K562 (cell line): Measurements from ENCODE around the gene LRRC4C. TPM values are rescaled to one million over a fixed set of nuclear protein-coding genes. Genes with fewer than 3 reads are reported as not detected.

Source experiments
- ATAC-seq: fragments of 200-7000 bp; cut with Tn5 transposase; 3 replicates; pipeline ENCODE4 v1.9.1; 2020; ENCODE audit warnings: moderate library complexity
- BruUV-seq: library from RNA; stranded (reverse); fragments of 400-500 nt; replicated peaks from 2 replicates; lab custom pipeline; 2021; lab: Mats Ljungman, UMichigan
- CTCF ChIA-PET: fragments of 300-600 bp; formaldehyde crosslinking; extraction: SDS; loops from one replicate; lab custom pipeline; 2021; ENCODE audit warnings: low intra/inter-chr PET ratio; lab: Yijun Ruan, JAX
- POLR2A ChIA-PET: fragments of 300-600, 350-650 bp; sonication (Branson Sonifier 250); formaldehyde crosslinking; extraction: SDS; loops from one replicate; lab custom pipeline; 2021; ENCODE audit warnings: antibody characterized with exemption, inconsistent platforms; lab: Yijun Ruan, JAX
- DNase-seq, 4 experiments: peaks; one replicate each; pipeline versions ENCODE4 v3.0.0 to v3.0.0-alpha.2; 2011 to 2018; ENCODE audit warnings: low spot score in 3 of 4, mixed read lengths in 3 of 4; ENCODE audit errors: extremely low read depth in 1 of 4
- FAIRE-seq: peaks from 2 replicates; lab custom pipeline; 2011; peaks lifted over from hg19 to GRCh38; lab: Jason Lieb, UNC
- H2AFZ ChIP-seq: 2 replicates; pipeline ENCODE4 v1.6.0; 2011; ENCODE audit warnings: low read depth, low read length, control low read depth, inconsistent platforms
- H3K27ac ChIP-seq: fragments of 200-600 bp; 3 replicates; pipeline ENCODE4 v1.8.0; 2011; ENCODE audit warnings: low read depth, mild to moderate bottlenecking, control low read depth, inconsistent platforms, low read length, moderate library complexity, mixed read lengths; ENCODE audit errors: extremely low read depth
- H3K27me3 ChIP-seq, 2 experiments: fragments of 300-600 bp in 1 of 2; 2 replicates in 1 of 2; 3 replicates in 1 of 2; pipeline versions ENCODE4 v1.6.0 to v1.8.0; 2011; ENCODE audit warnings: inconsistent platforms in 2 of 2, low read length in 2 of 2, mild to moderate bottlenecking in 1 of 2, mixed read lengths in 1 of 2, moderate library complexity in 1 of 2; ENCODE audit not compliant: control insufficient read depth in 2 of 2, insufficient read depth in 2 of 2
- H3K36me3 ChIP-seq: fragments of 300-600 bp; 3 replicates; pipeline ENCODE4 v1.8.0; 2011; ENCODE audit warnings: mild to moderate bottlenecking, low read length, inconsistent platforms; ENCODE audit not compliant: control insufficient read depth, insufficient read depth
- H3K4me1 ChIP-seq, 2 experiments: fragments of 200-600 bp in 1 of 2; replicated peaks in 1 of 2; 2 replicates in 1 of 2; 3 replicates in 1 of 2; pipeline versions ENCODE4 v1.5.1 to v1.8.0; 2011; ENCODE audit warnings: inconsistent platforms in 2 of 2, low read length in 2 of 2, mild to moderate bottlenecking in 1 of 2, mixed read lengths in 1 of 2, moderate library complexity in 1 of 2; ENCODE audit not compliant: control insufficient read depth in 2 of 2, insufficient read depth in 2 of 2
- H3K4me2 ChIP-seq: 2 replicates; pipeline ENCODE4 v1.6.1; 2011; ENCODE audit warnings: low read length, control low read depth, inconsistent platforms, mixed read lengths; ENCODE audit not compliant: insufficient read depth
- H3K4me3 ChIP-seq: fragments of 200-600 bp; sonication (generic), shearing (Covaris generic); 2 replicates; pipeline ENCODE4 v1.5.1; 2016; ENCODE audit warnings: control low read depth, inconsistent platforms
- H3K79me2 ChIP-seq: fragments of 200-600 bp; 3 replicates; pipeline ENCODE4 v1.8.0; 2011; ENCODE audit warnings: low read length, inconsistent platforms; ENCODE audit not compliant: control insufficient read depth, insufficient read depth
- H3K9ac ChIP-seq, 2 experiments: 2 replicates each; pipeline versions ENCODE4 v1.6.0 to v1.6.1; 2011; ENCODE audit warnings: low read depth in 2 of 2, low read length in 2 of 2, control low read depth in 1 of 2, inconsistent platforms in 1 of 2, mild to moderate bottlenecking in 1 of 2, mixed read lengths in 1 of 2; ENCODE audit not compliant: insufficient read depth in 1 of 2
- H3K9me1 ChIP-seq: one replicate; pipeline ENCODE4 v1.6.0; 2011; ENCODE audit warnings: inconsistent platforms, mild to moderate bottlenecking, low read length, moderate library complexity; ENCODE audit not compliant: control insufficient read depth, insufficient read depth
- H3K9me3 ChIP-seq: replicated peaks from 2 replicates; pipeline ENCODE4 v1.5.1; 2011; ENCODE audit warnings: low read depth, low read length, inconsistent platforms; ENCODE audit not compliant: control insufficient read depth, insufficient read depth
- H4K20me1 ChIP-seq: replicated peaks from 2 replicates; pipeline ENCODE4 v1.6.1; 2011; ENCODE audit warnings: low read length, inconsistent platforms, mixed read lengths; ENCODE audit not compliant: control insufficient read depth, insufficient read depth
- DLX4 ChIP-seq: fragments of 250-450 bp; sonication (Bioruptor Pico); IDR thresholded peaks from 2 replicates; pipeline ENCODE4 v1.6.1; 2021; ENCODE audit warnings: mild to moderate bottlenecking
- FUS ChIP-seq: fragments of 200-400 bp; formaldehyde crosslinking; optimal IDR thresholded peaks from 2 replicates; pipeline ENCODE3; 2017; ENCODE audit warnings: low read depth, low read length
- IRF1 ChIP-seq: sonication (generic); formaldehyde crosslinking; IDR thresholded peaks from 2 replicates; pipeline ENCODE4 v1.8.0; 2022; ENCODE audit warnings: missing genetic modification reagents, mild to moderate bottlenecking, borderline replicate concordance
- PTRF ChIP-seq: fragments of 450-650 bp; IDR thresholded peaks from 2 replicates; pipeline ENCODE4 v1.6.1; 2016; ENCODE audit warnings: mild to moderate bottlenecking, missing genetic modification characterization, missing compliant biosample characterization
- RBM22 ChIP-seq: fragments of 200-400 bp; formaldehyde crosslinking; IDR thresholded peaks from 2 replicates; pipeline ENCODE4 v1.6.1; 2018; ENCODE audit warnings: low read length, low read depth; ENCODE audit not compliant: poor library complexity, severe bottlenecking
- SRSF3 ChIP-seq: fragments of 200-400 bp; formaldehyde crosslinking; IDR thresholded peaks from 2 replicates; pipeline ENCODE4 v1.6.1; 2016; ENCODE audit warnings: mild to moderate bottlenecking, low read length, moderate library complexity; ENCODE audit not compliant: insufficient read depth
- ZNF584 ChIP-seq: fragments of 200-800 bp; sonication (Bioruptor generic); IDR thresholded peaks from 2 replicates; pipeline ENCODE4 v1.6.1; 2016; ENCODE audit warnings: low read depth, mild to moderate bottlenecking, missing genetic modification characterization, missing compliant biosample characterization
- WGBS: fragments of 100-300 bp; shearing (Covaris generic); methylation state at CpG from one replicate; pipeline ENCODE4 v1.1.6; 2016; ENCODE audit warnings: low coverage, mixed read lengths; ENCODE audit not compliant: insufficient coverage; ENCODE audit errors: missing lambda C conversion rate; 5-methylcytosine and 5-hydroxymethylcytosine counted together
- in situ Hi-C: fragments of 300-500 bp; cut with MboI; formaldehyde crosslinking; loops from 4 replicates; pipeline ENCODE4 v1.15.0; 2018; ENCODE audit warnings: inconsistent platforms, mixed read lengths
- intact Hi-C: fragments of 100-400 bp; cut with micrococcal nuclease; formaldehyde crosslinking; loops from 2 replicates; pipeline ENCODE4 v1.14.2; 2022
- polyA plus RNA-seq, 8 experiments: library from polyadenylated mRNA; depleted of rRNA in 4 of 8; stranded (reverse) in 5 of 8; unstranded in 3 of 8; fragments of >200 nt; fragmentation: Nextera tagmentation in 2 of 8; fragmentation: Illumina TruSeq in 1 of 8; extraction: Ambion mirVana in 2 of 8; extraction: Trizol in 1 of 8; gene quantifications; 2 replicates each; pipeline versions ENCODE4 v1.2.1 to v1.2.3, GENCODE V29; 2011 to 2014; ENCODE audit warnings: inconsistent platforms in 1 of 8, missing spikeins in 1 of 8
- total RNA-seq, 7 experiments: library from RNA; depleted of rRNA in 6 of 7; stranded (reverse); fragments of >200 nt in 6 of 7; fragmentation: Illumina TruSeq in 2 of 7; extraction: Trizol in 2 of 7; gene quantifications; 2 replicates each; pipeline versions ENCODE4 v1.2.1 to v1.2.3, GENCODE V29; 2011 to 2021; ENCODE audit warnings: low replicate concordance in 1 of 7
- TF ChIP-seq, protein P1 (sequence below): fragments of 250-450 bp; sonication (Bioruptor Pico); IDR thresholded peaks from 2 replicates; pipeline ENCODE4 v1.8.0; 2021; ENCODE audit warnings: moderate library complexity, mild to moderate bottlenecking, inconsistent platforms
- TF ChIP-seq, protein P2 (sequence below): sonication (generic); IDR thresholded peaks from 2 replicates; pipeline ENCODE4 v1.6.1; 2016

The LRRC4C gene
- total and polyA plus RNA-seq, 9 of the 15 experiments (the other 6 are each of a cell fraction or from before 2014, with no cell fraction given): not detected

- ATAC-seq (no peak), FAIRE-seq (no peak), DNase-seq (peak in 1 of 4 experiments; percentile 6)
- Histone ChIP-seq H3K9me1 (no peaks in the 10 kb centered on the region), H3K9me3 (no peaks in the 10 kb centered on the region), H2AFZ (no peak overlapping the region), H3K4me1 (no peaks in the 10 kb centered on the region), H3K4me2 (no peak overlapping the region), H4K20me1 (no peaks in the 10 kb centered on the region), H3K4me3 (no peak overlapping the region), H3K9ac (no peak overlapping the region), H3K27ac (no peak overlapping the region)
- POLR2A ChIA-PET: no interaction called here
- CTCF ChIA-PET: no interaction called here
- no TSS peak for BruUV-seq
- 2% methylated on average over 11 of the region's 13 CpGs for WGBS
- in situ Hi-C loops: no loop called here
- TF ChIP-seq, protein P1, sequence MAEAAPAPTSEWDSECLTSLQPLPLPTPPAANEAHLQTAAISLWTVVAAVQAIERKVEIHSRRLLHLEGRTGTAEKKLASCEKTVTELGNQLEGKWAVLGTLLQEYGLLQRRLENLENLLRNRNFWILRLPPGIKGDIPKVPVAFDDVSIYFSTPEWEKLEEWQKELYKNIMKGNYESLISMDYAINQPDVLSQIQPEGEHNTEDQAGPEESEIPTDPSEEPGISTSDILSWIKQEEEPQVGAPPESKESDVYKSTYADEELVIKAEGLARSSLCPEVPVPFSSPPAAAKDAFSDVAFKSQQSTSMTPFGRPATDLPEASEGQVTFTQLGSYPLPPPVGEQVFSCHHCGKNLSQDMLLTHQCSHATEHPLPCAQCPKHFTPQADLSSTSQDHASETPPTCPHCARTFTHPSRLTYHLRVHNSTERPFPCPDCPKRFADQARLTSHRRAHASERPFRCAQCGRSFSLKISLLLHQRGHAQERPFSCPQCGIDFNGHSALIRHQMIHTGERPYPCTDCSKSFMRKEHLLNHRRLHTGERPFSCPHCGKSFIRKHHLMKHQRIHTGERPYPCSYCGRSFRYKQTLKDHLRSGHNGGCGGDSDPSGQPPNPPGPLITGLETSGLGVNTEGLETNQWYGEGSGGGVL (CRISPR knock-in tag): no peak
- TF ChIP-seq FUS: no peak
- no peak for TF ChIP-seq PTRF
- TF ChIP-seq, protein P2, sequence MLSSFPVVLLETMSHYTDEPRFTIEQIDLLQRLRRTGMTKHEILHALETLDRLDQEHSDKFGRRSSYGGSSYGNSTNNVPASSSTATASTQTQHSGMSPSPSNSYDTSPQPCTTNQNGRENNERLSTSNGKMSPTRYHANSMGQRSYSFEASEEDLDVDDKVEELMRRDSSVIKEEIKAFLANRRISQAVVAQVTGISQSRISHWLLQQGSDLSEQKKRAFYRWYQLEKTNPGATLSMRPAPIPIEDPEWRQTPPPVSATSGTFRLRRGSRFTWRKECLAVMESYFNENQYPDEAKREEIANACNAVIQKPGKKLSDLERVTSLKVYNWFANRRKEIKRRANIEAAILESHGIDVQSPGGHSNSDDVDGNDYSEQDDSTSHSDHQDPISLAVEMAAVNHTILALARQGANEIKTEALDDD: no peak
- no peak for TF ChIP-seq IRF1
- no peak for TF ChIP-seq DLX4 (CRISPR knock-in tag)
- no peak for TF ChIP-seq ZNF584 (CRISPR knock-in tag)
- TF ChIP-seq RBM22: no peak
- TF ChIP-seq SRSF3: no peak
- TF ChIP-seq, all 486 proteins: peak for 0
- intact Hi-C loops: no loop called here
- no peaks in the 10 kb centered on the region for H3K79me2 ChIP-seq
- H3K27me3 ChIP-seq: no peaks in the 10 kb centered on the region
- no peaks in the 10 kb centered on the region for H3K36me3 ChIP-seq
These were observed 1359.9 kb downstream of the LRRC4C start for GRCh38 chr11:40099426-40100161.
